ENCODE results near the gene PIGP. TPM values are rescaled to one million over a fixed set of nuclear protein-coding genes. Genes with fewer than 3 reads are reported as not detected.

The PIGP gene
- total and polyA plus RNA-seq, 2 donors (not counting 3 experiments of a cell fraction or from before 2014, with no cell fraction given) = 11.4 to 18.9 TPM

DNA sequence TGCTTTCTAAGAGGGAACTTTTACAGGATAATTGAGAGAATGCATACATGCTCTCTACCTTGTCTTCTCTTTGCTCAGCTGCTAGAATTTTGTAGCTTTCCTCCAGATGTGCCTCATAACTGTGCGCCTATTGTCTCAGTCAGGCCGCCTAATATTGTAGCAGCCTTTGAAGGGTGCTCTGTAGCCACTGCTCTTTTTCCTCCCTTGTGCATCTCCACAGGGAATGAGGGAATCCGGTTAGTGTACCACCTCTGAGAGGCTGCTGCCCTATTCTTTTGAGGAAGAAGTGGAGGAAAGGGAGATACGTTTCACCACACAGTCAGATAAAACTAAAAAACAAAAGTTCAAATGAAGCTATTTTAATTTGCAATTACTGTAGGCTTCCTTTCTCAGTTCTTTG is 22.9 kb upstream of the PIGP start:
- ChIA-PET CTCF (no interaction called here), POLR2A (no interaction called here)
- no peak overlapping the region for H3K27ac ChIP-seq (ENCODE audit: insufficient read depth, low read depth, low read length)
- TF ChIP-seq FOS (IDR thresholded peaks at IDR 0.05; ENCODE audit: borderline replicate concordance, insufficient read depth, low read length) (no peak), POLR2AphosphoS5 (IDR thresholded peaks at IDR 0.05; ENCODE audit: insufficient read depth, low read depth, low read length) (no peak), JUN (IDR thresholded peaks at IDR 0.05; ENCODE audit: borderline replicate concordance, insufficient read depth, insufficient read length, low read depth) (no peak), POLR2A (IDR thresholded peaks at IDR 0.05; ENCODE audit: low read depth, low read length) (no peak), GATA2 (IDR thresholded peaks at IDR 0.05; ENCODE audit: insufficient read depth, insufficient read length, low read depth, low read length) (no peak), MYC (IDR thresholded peaks at IDR 0.05; ENCODE audit: low read depth, low read length) (no peak), EZH2 (IDR thresholded peaks at IDR 0.05; ENCODE audit: borderline replicate concordance, low read depth, low read length, severe bottlenecking) (no peak)
- TF ChIP-seq, protein P1, sequence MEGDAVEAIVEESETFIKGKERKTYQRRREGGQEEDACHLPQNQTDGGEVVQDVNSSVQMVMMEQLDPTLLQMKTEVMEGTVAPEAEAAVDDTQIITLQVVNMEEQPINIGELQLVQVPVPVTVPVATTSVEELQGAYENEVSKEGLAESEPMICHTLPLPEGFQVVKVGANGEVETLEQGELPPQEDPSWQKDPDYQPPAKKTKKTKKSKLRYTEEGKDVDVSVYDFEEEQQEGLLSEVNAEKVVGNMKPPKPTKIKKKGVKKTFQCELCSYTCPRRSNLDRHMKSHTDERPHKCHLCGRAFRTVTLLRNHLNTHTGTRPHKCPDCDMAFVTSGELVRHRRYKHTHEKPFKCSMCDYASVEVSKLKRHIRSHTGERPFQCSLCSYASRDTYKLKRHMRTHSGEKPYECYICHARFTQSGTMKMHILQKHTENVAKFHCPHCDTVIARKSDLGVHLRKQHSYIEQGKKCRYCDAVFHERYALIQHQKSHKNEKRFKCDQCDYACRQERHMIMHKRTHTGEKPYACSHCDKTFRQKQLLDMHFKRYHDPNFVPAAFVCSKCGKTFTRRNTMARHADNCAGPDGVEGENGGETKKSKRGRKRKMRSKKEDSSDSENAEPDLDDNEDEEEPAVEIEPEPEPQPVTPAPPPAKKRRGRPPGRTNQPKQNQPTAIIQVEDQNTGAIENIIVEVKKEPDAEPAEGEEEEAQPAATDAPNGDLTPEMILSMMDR (IDR thresholded peaks at IDR 0.05; ENCODE audit: extremely low read depth in 1 of 2, insufficient read depth in 1 of 2, low read depth in 1 of 2, low read length in 2 of 2) = no peak
- TF ChIP-seq, protein P2, sequence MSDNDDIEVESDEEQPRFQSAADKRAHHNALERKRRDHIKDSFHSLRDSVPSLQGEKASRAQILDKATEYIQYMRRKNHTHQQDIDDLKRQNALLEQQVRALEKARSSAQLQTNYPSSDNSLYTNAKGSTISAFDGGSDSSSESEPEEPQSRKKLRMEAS (IDR thresholded peaks at IDR 0.05; ENCODE audit: insufficient read depth, insufficient read length) = no peak
- H3K79me2 ChIP-seq (ENCODE audit: control insufficient read depth, insufficient read depth, low read length) = peaks cover under 1% of the 10 kb centered on the region
- no peak overlapping the region for H2AFZ ChIP-seq (ENCODE audit: low read depth, low read length)
- H3K9me3 ChIP-seq (replicated peaks; ENCODE audit: control insufficient read depth, insufficient read depth, low read length) = no peaks in the 10 kb centered on the region
- H3K36me3 ChIP-seq (ENCODE audit: control insufficient read depth in 2 of 2, extremely low read depth in 1 of 2, insufficient read depth in 2 of 2, low read length in 2 of 2) = peaks cover 6 to 8% of the 10 kb centered on the region in 2 experiments
- no peak overlapping the region for H3K4me3 ChIP-seq (replicated peaks in 1 of 3; ENCODE audit: insufficient read depth in 1 of 3, low read depth in 1 of 3, low read length in 3 of 3)
- H3K27me3 ChIP-seq (ENCODE audit: control insufficient read depth in 2 of 2, insufficient read depth in 2 of 2, low read length in 2 of 2) = no peaks in the 10 kb centered on the region
- no TSS peak for BruUV-seq (replicated peaks)
- dilution Hi-C loops (cut with MboI; ENCODE audit: extremely low pct_ligation_motif_present, low sequenced_read_pairs) = no loop called here
- H3K9me1 ChIP-seq (replicated peaks; ENCODE audit: control insufficient read depth, extremely low read depth, insufficient read depth, low read length) = no peaks in the 10 kb centered on the region
- no peak overlapping the region for H3K4me2 ChIP-seq (ENCODE audit: insufficient read depth, low read length)
- H4K20me1 ChIP-seq (replicated peaks; ENCODE audit: control insufficient read depth, extremely low read depth, insufficient read depth, low read length) = no peaks in the 10 kb centered on the region
- DNase-seq (ENCODE audit: low read depth, low spot score) (no peak), FAIRE-seq (no peak)
- H3K4me1 ChIP-seq (ENCODE audit: control insufficient read depth, extremely low read depth, insufficient read depth, low read length) = no peaks in the 10 kb centered on the region
- no peak overlapping the region for H3K9ac ChIP-seq (replicated peaks; ENCODE audit: extremely low read depth, insufficient read depth, low read length)
- intact Hi-C loops (cut with micrococcal nuclease) = no loop called here

Data from endothelial cell of umbilical vein (primary cell).